HG03095 (cell line): ENCODE data around the gene CCIN.

Source experiments
- ATAC-seq: cut with Tn5 transposase; IDR thresholded peaks from one replicate; pipeline ENCODE4 v1.9.1; 2021; ENCODE audit warnings: moderate library complexity; ENCODE audit not compliant: unreplicated experiment

CCIN gene

GRCh38 chr9:36188212-36188611, 19.0 kb downstream of the CCIN start:
- ATAC-seq = no peak

GRCh38 chr9:36189976-36190375, 20.8 kb downstream of the CCIN start:
- no peak for ATAC-seq

GRCh38 chr9:36190388-36191289, 21.5 kb downstream of the CCIN start, which contains the start of gene CLTA:
Gene CLTA (plus strand): TSS chr9:36190921. CDS start chr9:36191057, 136 bp downstream.
- ATAC-seq = peak; percentile 96

GRCh38 chr9:36191290-36191645, 22.1 kb downstream of the CCIN start:
- ATAC-seq = peak; percentile 2

GRCh38 chr9:36191686-36192085, 22.5 kb downstream of the CCIN start:
- ATAC-seq = no peak

- ATAC-seq = no peak
Measured at GRCh38 chr9:36192196-36192595, 23.0 kb downstream of the CCIN start.

GRCh38 chr9:36193023-36193422, 23.8 kb downstream of the CCIN start:
- ATAC-seq = no peak

- no peak for ATAC-seq
Measured at GRCh38 chr9:36194326-36195000, 25.3 kb downstream of the CCIN start.

GRCh38 chr9:36204906-36205547, 35.8 kb downstream of the CCIN start:
- ATAC-seq = no peak

GRCh38 chr9:36207016-36207415, 37.8 kb downstream of the CCIN start:
- ATAC-seq = no peak

GRCh38 chr9:36207546-36208012, 38.4 kb downstream of the CCIN start:
- no peak for ATAC-seq

- ATAC-seq = no peak
Measured at GRCh38 chr9:36208521-36209253, 39.5 kb downstream of the CCIN start.

GRCh38 chr9:36210722-36211121, 41.5 kb downstream of the CCIN start:
- no peak for ATAC-seq

GRCh38 chr9:36211510-36211909, 42.3 kb downstream of the CCIN start:
- ATAC-seq = no peak

- no peak for ATAC-seq
Measured at GRCh38 chr9:36213387-36213786, 44.2 kb downstream of the CCIN start.

GRCh38 chr9:36213989-36214388, 44.8 kb downstream of the CCIN start:
- ATAC-seq = no peak

GRCh38 chr9:36214571-36214970, 45.4 kb downstream of the CCIN start:
- ATAC-seq = no peak

- ATAC-seq = no peak
Measured at GRCh38 chr9:36217256-36217968, 48.2 kb downstream of the CCIN start.

- no peak for ATAC-seq
Measured at GRCh38 chr9:36218011-36218410, 48.8 kb downstream of the CCIN start.

- ATAC-seq = no peak
Measured at GRCh38 chr9:36218411-36218901, 49.3 kb downstream of the CCIN start.
